HG02759 (cell line): ENCODE measurements around the gene TEC.
"Not testable (repeated sequence)": the region's sequence is repeated elsewhere in the genome, so short reads cannot be mapped to it uniquely, and the experiment has no call there.

ENCODE experiments used
- ATAC-seq: cut with Tn5 transposase; IDR thresholded peaks from one replicate; pipeline ENCODE4 v1.9.1; 2021; ENCODE audit warnings: mild to moderate bottlenecking, moderate library complexity; ENCODE audit not compliant: unreplicated experiment

The TEC gene

DNA sequence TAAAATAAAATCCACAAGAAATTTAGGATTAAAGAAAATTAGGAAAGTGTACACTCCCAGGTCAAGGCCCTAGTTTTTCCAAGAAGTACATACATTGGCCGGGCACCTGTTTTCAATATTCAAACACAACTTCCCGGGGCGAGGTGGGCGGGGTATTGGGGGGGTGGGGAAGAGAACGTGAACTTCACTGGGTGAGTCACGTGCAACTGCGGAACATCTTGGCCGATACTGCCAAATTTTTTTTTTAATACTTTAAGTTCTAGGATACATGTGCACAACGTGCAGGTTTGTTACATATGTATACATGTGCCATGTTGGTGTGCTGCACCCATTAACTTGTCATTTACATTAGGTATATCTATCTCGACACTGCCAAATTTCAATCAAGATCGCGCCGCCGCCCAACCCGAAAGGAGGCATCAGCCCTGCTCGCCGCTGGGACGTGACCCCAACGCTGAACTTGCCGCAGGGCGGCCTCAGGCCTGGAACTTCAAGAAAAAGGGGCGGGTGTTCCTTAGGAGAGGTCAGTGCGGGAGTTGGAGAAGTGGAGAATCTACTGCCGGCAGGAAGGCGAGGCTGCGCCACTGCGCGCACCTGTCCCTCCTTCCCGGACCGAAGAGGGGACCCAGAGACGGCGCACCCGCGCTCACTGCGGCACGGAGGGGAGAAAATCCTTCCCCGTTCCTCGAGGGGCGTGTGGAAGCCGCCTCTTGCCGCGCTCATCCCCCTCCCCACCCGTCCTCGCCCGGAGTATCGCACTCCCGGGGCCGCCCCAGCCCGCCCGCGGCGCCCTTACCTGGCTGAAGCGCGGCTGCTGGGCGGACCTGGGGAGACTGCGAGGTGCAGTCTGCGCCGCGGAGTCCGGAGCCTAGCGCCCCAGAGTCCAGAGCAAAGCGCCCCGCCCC is at the start of gene TEC:
TSS of gene TEC (minus strand) at position 883 of the 905 bp plus-strand sequence. CDS start 41,224 bp downstream, outside the sequence.
- peak; percentile 24 for ATAC-seq

DNA sequence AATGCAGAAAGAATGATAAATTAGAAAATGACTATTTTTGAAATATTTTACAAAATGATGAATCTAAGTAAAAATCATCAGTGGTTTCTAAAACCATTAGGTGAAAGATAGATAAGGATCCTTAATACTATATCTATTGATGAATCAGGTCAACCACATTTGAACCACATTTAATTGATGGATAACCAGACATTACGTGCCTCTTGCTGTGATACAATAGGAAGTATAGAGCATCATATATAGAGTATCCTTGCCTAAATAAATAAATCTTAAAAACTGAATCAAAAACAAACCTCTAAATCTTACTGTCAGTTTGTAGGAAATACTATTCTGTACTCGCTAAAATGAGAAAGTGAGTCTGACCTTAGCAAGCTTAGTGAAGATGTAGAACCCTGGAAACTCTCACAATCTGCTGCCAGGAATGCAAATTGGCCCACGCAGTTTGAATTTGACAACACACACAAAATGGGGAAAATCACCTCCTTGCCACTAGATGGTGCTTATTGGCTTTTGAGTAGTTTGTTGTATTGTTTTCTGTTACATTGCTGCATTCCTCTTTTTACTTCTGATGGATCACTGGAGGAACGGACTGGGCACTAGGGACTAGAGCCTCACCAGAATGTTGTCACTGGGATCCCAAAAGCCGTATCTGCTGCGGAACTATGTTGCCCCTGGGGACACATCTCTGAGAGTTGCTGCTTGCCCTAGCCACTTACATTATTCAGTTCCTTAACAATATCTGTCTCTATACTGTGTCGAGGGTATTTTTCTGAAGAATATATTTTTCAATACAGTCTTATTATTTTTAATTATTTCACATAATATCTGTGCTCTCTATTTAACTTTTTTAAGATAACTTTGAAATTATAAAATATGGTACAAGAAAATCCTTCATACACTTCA is 46.3 kb upstream of the TEC start:
- peak; percentile 81 for ATAC-seq

DNA sequence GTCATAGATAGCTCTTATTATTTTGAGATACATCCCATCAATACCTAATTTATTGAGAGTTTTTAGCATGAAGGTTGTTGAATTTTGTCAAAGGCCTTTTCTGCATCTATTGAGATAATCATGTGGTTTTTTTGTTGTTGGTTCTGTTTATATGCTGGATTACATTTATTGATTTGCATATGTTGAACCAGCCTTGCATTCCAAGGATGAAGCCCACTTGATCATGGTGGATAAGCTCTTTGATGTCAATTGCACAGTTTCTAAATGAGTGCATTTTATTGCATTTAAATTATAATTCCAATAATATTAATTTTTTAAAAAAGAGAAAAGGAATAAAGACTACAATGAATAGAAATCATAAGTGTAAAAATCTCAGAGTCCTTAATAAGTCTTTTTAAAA is 45.1 kb upstream of the TEC start:
- not testable (repeated sequence) for ATAC-seq

DNA sequence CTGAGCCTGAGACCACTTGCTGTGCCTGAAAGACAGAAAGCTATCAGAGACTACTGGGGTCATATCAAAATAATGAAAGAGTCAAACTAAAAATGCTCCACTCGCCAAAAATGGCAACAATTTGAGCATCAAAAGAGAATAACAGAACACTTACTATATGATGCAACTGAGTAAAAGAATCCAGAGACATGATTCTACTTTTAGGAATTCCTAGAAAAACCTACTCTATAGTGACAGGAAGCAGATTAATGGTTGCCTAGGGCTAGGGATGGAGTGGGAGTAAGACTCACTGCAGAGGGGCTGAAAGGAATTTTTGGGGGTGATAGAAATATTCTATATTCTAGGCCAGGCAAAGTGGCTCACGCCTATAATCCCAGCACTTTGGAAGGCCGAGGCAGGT is 42.3 kb upstream of the TEC start:
- ATAC-seq = no peak

DNA sequence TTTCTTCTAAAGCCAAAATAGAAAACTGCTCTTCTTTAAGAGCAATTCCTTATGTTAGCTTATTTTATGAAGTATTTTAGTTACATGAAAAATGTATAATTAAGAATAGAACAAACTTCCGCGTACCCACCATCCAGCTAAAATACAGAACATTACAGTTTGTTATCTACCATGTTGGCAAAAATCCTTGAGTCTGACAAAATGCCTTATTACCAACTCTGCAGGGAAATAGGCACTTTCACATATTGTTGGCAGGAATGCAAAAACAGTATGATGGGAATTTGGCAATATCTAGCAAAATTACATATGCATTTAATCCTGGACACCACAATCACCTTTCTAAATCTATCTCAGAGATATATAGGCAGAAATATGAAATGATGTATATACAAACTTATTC is 39.3 kb upstream of the TEC start:
- no peak for ATAC-seq

DNA sequence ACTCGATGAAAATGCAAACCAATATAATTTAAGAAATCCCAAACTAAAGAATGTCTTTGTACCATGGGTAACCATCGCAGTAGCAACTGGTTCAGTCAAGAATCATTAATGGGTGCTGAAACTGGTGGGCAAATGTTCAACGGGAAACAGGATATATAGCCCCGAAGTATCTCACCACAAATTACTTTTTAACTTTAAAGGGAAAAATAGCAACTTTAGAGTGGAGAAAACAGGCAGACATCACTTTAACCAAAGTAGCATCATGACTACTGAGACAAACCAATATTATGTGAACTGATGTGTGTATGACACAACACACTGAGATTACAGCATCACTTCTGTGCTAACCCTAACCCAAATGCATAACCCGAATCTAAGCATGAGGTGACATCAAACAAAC is 37.9 kb upstream of the TEC start:
- ATAC-seq = peak; percentile 79

DNA sequence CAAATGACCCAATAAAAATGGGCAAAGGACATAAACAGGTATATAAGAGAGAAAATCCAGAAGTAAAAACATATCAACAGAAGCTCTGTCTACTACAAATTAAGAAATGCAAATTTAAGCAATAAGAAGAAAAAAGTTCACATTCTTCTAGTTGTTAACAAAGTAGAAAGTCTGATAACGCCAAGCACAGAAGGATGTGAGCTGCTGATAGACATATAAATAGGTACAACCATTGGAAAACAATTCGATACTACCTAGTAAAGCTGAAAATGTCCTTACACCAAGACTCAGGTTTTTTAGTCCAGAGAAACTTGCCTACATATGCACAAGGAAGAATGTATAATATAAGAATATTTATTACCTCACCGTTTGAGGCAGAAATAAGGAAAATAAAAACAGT is 35.9 kb upstream of the TEC start:
- no peak for ATAC-seq

DNA sequence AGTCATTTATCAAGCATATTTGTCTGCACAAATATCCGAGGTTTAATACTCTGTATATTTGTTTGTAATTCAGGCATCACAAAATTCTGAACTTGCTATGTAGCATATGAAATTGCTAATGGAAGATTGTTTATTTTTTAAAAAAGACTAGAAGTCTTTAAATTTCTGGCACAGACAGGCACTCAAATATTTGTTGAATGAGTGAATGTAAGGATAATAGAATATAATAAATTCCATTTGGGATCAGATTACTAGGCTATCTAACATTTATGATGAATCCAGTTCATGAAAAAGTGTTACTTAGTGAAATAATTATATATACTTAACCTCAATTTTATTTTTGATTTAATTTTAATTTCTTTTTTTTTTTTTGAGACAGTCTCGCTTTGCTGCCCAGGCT is 30.4 kb upstream of the TEC start:
- ATAC-seq = no peak

DNA sequence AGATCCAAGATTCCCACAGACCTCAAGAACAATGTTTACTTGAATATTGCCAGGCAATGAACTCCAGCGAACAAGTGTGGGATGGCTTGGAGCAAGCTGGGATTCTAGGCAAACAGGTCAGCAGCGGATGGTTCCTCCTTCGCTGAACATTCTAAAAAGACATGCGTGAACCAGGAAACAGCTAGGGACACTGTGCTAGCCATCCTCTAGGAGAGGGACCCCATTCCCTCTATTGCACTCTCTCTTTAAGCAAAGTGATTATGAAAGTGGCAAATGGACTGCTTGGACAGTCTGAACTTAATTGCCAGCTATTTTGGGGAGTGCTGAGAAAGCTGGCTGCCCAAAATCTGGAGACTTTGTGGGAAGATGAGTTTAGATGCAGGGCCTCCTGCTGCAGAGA is 29.9 kb upstream of the TEC start:
- ATAC-seq = no peak

DNA sequence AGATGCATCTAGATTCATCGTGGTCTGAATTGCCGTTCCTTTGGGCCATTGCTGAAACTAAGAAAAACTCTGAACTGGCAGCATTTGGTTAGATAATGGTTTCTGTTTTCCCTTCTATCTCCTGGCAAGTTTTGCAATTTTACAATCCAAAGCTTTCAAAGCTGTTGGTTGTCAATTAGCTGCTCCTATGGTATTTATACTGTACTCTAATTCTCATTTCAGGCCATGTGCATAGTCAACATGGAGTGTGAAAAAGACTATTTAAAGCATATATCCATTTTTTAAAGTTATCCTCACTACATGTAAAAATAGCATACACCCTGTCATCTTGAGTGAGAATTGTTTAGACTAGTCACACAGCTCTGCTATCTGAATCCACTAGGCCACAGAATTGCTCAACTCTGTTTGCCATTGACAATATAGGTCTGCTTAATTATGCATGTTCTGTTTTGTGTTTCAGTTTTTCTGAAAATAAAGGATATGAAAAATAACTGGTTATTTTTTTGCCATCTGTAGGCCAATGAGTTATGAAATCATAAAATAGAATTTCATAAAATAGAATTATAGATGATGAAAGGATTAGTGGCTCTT is 27.7 kb upstream of the TEC start:
- no peak for ATAC-seq

DNA sequence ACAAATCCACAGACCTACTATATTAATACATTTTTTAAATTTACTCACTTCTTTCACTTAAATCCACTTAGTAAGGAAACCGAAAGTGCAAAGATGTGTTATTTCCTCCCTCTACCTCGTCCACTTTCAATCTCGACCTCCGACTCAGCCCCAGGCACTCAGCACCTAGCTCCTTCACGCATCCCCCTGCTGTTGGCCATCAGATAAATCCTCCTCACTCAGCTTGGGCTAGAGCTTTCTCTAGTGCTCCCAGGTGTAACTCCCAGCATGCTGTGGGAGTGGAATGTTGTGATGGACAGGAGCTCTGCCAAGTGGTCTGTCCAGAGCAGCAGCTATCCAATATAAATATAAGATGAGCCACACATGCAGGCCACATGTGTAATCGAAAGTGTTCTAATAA is 26.7 kb upstream of the TEC start:
- ATAC-seq = peak; percentile 89

DNA sequence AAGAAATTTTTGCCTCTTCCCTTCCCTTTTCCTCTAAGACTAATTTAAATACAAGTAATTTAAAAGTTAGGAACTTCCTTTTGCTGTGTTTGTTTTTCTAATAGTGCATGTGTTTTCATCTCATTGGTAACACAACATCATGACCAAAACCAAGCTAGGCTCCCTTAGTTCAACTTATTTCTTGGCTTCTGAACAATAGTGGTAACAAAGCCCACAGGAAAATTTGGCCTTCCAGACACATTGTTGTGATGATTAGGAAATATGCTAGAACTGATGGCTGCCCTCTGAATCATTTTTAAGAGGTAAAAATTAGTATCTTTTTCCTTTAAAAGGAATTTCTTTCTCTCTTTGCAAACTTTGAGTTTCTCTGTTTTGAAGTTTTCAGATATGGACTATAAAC is 25.5 kb upstream of the TEC start:
- ATAC-seq = no peak

DNA sequence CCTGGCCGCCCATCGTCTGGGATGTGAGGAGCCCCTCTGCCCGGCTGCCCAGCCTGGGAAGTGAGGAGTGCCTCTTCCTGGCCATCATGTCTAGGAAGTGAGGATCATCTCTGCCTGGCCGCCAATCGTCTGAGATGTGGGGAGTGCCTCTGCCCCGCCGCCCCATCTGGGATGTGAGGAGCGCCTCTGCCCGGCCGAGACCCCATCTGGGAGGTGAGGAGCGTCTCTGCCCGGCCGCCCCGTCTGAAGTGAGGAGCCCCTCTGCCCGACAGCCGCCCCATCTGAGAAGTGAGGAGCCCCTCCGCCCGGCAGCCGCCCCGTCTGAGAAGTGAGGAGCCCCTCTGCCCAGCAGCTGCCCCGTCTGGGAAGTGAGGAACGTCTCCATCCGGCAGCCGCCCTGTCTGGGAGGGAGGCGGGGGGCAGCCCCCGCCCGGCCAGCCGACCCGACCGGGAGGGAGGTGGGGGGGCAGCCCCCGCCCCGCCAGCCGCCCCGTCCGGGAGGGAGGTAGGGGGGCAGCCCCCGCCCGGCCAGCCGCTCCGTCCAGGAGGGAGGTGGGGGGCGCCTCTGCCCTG is 22.7 kb upstream of the TEC start:
- not testable (repeated sequence) for ATAC-seq

DNA sequence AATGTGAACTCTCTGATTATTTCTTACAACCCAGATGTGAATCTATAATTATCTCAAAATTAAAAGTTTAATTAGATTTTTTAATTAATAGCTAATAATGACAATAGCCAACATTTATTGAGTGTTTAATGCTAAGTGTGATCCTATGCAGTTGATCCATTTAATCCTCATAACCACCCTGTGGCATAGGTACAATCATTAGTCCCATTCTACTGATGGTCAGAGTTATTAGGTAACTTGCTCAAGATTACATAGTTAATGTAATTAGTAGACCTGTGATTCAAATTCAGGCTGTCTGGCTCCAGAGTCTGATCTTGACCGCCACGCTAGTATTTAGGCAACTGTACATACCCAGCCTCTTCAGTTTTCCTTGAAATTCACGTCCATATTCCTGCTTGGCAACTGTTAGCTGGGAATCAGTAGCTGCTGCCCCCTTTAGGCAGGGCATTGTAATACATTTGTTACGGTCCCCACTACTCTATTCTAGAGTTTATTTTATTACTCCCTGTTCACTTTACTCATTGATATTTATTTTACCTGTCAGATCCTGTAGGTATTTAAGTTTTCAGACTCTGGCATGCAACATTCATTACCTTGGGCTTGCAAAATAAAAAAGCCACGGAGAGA is 20.6 kb upstream of the TEC start:
- no peak for ATAC-seq

DNA sequence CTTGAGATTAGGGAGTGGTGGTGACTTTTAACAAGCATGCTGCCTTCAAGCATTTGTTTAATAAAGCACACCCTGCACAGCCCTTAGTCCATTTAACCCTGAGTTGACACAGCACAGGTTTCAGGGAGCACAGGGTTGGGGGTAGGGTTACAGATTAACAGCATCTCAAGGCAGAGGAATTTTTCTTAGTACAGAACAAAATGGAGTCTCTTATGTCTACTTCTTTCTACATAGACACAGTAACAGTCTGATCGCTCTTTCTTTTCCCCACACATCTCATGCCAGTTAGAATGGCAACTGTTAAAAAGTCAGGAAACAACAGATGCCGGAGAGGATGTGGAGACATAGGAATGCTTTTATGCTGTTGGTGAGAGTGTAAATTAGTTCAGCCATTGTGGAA is 16.4 kb upstream of the TEC start:
- not testable (repeated sequence) for ATAC-seq

DNA sequence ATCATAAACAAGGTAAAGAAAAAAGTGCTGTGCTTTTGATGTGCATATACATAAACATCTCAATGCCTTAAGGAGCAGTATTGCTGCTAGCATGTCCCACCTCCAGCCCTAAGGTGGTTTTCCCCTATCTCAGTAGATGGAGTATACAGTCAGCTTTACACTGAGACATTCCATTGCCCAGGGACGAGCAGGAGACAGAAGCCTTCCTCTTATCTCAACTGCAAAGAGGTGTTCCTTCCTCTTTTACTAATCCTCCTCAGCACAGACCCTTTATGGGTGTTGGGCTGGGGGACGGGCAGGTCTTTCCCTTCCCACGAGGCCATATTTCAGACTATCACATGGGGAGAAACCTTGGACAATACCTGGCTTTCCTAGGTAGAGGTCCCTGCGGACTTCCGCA is 16.0 kb upstream of the TEC start:
- not testable (repeated sequence) for ATAC-seq

DNA sequence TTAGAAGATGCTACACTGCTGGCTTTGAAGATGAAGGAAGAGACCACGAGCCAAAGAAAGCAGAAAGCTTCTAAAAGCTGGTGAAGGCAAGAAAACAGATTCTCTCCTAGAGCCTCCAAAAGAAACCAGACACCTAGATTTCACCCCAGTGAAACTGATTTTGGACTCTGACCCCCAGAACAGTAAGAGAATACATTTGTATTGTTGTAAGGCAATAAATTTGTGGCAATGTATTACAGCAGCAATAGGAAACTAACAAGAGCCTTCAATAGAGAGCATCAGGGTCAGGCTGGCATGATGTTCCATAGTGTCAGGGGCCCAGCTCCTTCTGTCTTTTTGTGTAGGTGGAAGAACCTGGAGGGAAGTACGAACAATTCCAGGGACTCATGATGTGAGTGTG is 6.0 kb upstream of the TEC start:
- no peak for ATAC-seq

DNA sequence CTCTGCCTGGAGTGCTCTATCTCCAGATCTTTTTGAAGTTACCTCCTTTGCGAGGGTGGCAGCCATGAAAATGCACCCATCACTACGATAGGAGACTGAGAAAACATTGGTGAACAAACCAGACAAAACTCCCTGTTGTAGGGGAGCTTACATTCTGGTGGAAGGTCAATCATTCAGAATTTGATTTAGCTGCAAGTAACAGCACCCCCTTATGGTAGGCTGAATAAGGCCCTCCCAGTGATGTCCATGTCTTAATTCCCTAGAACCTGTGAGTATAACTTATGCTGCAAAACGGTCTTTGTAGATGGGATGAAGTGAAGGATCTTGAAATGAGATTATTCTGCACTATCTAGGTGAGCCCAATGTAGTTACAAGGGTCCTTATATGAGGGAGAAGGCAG is 5.6 kb upstream of the TEC start:
- ATAC-seq = no peak

DNA sequence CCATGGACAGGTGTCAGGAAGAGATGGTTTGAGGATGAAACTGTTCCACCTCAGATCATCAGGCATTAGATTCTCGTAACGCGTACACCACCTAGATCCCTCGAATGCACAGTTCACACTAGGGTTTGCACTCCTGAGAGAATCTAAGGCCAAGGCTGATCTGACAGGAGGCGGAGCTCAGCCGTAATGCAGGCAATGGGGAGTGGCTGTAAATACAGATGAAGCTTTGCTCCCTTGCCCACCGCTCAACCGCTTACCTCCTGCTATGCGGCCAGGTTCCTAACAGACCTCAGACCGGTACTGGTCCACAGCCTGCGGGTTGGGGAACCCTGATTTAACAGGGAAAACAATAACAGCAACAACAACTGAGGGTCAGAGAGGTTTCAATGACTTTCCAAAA is 2.0 kb upstream of the TEC start:
- ATAC-seq = no peak

DNA sequence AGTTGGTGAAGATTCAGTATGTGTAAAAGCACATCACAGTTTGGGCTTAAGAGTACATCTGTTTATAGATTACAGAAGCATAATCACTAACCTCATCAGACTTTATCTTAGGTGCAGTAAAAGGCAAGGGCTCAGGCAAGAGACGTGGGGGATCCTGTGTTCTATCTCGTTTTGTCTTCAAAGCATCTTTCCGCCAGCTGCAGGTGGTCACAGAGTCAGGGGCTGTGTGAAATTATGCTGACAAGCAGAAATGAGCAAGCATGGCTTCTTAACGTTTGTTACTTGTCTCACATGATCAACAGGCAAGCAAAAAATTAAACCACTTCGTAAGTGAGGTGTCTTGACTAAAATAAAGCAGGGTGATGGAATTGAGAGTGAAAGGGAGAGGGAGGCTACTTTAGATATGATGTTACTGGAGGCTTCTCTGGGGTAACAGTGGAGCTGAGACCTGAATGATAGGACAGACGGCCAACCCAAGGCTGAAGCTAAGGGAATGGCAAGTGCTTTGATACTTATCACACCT is 1.4 kb upstream of the TEC start:
- peak; percentile 29 for ATAC-seq
